Measurements from ENCODE around the gene DBN1.

GRCh38 chr5:177479774-177480173 lies 6.3 kb upstream of the DBN1 start:
- TF ChIP-seq POLR2A (IDR thresholded peaks at IDR 0.05; ENCODE audit: low read depth, low read length) (no peak), JUN (IDR thresholded peaks at IDR 0.05; ENCODE audit: borderline replicate concordance, insufficient read depth, insufficient read length, low read depth) (no peak), CTCF (IDR thresholded peaks at IDR 0.05; ENCODE audit: extremely low read depth in 1 of 2, insufficient read depth in 1 of 2, low read depth in 1 of 2, low read length in 2 of 2) (no peak), MAX (IDR thresholded peaks at IDR 0.05; ENCODE audit: insufficient read depth, insufficient read length) (no peak), POLR2AphosphoS5 (IDR thresholded peaks at IDR 0.05; ENCODE audit: insufficient read depth, low read depth, low read length) (no peak)
